ENCODE results near the gene THRSP. TPM values are rescaled to one million over a fixed set of nuclear protein-coding genes. Genes with fewer than 3 reads are reported as not detected.

The THRSP gene
- polyA plus RNA-seq, 1 of the 3 experiments (the other 2 are of a cell fraction): not detected

GRCh38 chr11:78067704-78068103 lies 4.0 kb downstream of the THRSP start:
- Histone ChIP-seq H3K9me2 (no peaks in the 10 kb centered on the region), H3K79me2 (ENCODE audit: insufficient read depth) (peaks cover 30% of the 10 kb centered on the region), H3K4me2 (no peak overlapping the region), H3F3A (replicated peaks; ENCODE audit: insufficient read depth) (no peaks in the 10 kb centered on the region), H3K27me3 (ENCODE audit: insufficient read depth) (no peaks in the 10 kb centered on the region), H3K9ac (no peak overlapping the region), H3K36me3 (replicated peaks in 1 of 2; ENCODE audit: control insufficient read depth in 1 of 2, insufficient read depth in 2 of 2, low read length in 1 of 2) (peaks cover 37 to 41% of the 10 kb centered on the region in 2 experiments), H3K4me1 (ENCODE audit: control insufficient read depth in 1 of 2, insufficient read depth in 2 of 2, low read depth in 1 of 2, low read length in 1 of 2) (peaks cover 0 to 6% of the 10 kb centered on the region in 2 experiments; a peak in 1 of 4 replicates), H3K9me3 (no peaks in the 10 kb centered on the region), H3K27ac (ENCODE audit: low read depth in 2 of 2, low read length in 1 of 2) (no peak overlapping the region), H4K20me1 (ENCODE audit: insufficient read depth) (no peaks in the 10 kb centered on the region), H2AFZ (ENCODE audit: low read depth) (no peak overlapping the region), H3K4me3 (ENCODE audit: low read depth in 2 of 2, low read length in 1 of 2) (no peak overlapping the region)
- TF ChIP-seq JUND (IDR thresholded peaks at IDR 0.05) (no peak), POLR2AphosphoS5 (IDR thresholded peaks at IDR 0.05; ENCODE audit: low read depth, low read length) (no peak), YY1 (IDR thresholded peaks at IDR 0.05; ENCODE audit: low read depth) (no peak), TEAD4 (IDR thresholded peaks at IDR 0.05; ENCODE audit: borderline replicate concordance, insufficient read depth) (no peak), EP300 (IDR thresholded peaks at IDR 0.05; ENCODE audit: borderline replicate concordance in 1 of 2, low read depth in 1 of 2, low read length in 1 of 2) (no peak), RFX5 (IDR thresholded peaks at IDR 0.05; ENCODE audit: low read length) (no peak), TAF1 (IDR thresholded peaks at IDR 0.05; ENCODE audit: borderline replicate concordance, low read depth, low read length) (no peak), GATA2 (CRISPR knock-in tag; IDR thresholded peaks at IDR 0.05) (no peak), USF2 (IDR thresholded peaks at IDR 0.05; ENCODE audit: borderline replicate concordance, low read depth, low read length) (no peak), TCF12 (IDR thresholded peaks at IDR 0.05) (no peak), RXRA (IDR thresholded peaks at IDR 0.05; ENCODE audit: borderline replicate concordance, low read depth) (no peak)
- TF ChIP-seq, protein P1, sequence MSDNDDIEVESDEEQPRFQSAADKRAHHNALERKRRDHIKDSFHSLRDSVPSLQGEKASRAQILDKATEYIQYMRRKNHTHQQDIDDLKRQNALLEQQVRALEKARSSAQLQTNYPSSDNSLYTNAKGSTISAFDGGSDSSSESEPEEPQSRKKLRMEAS (IDR thresholded peaks at IDR 0.05; ENCODE audit: low read depth): no peak
- CTCF ChIA-PET: interaction anchor here (2.1 kb wide), 1 partner anchor 22 kb away, joined by 6 read pairs; no protein-coding TSS in a partner anchor
- WGBS (ENCODE audit: low lambda C conversion rate): 95% methylated on average over 4 of the region's 4 CpGs
- DNase-seq: no peak
- POLR2A ChIA-PET: no interaction called here

- Histone ChIP-seq H3K27me3 (ENCODE audit: insufficient read depth) (no peaks in the 10 kb centered on the region), H3K4me1 (ENCODE audit: control insufficient read depth in 1 of 2, insufficient read depth in 2 of 2, low read depth in 1 of 2, low read length in 1 of 2) (peaks cover 0 to 6% of the 10 kb centered on the region in 2 experiments; a peak in 1 of 4 replicates), H3K9ac (no peak overlapping the region), H3K79me2 (ENCODE audit: insufficient read depth) (peaks cover 48% of the 10 kb centered on the region), H2AFZ (ENCODE audit: low read depth) (no peak overlapping the region), H3K4me2 (no peak overlapping the region), H4K20me1 (ENCODE audit: insufficient read depth) (no peaks in the 10 kb centered on the region), H3K4me3 (ENCODE audit: low read depth in 2 of 2, low read length in 1 of 2) (no peak overlapping the region), H3K9me3 (no peaks in the 10 kb centered on the region), H3K36me3 (replicated peaks in 1 of 2; ENCODE audit: control insufficient read depth in 1 of 2, insufficient read depth in 2 of 2, low read length in 1 of 2) (peaks cover 39 to 48% of the 10 kb centered on the region in 2 experiments), H3F3A (replicated peaks; ENCODE audit: insufficient read depth) (no peaks in the 10 kb centered on the region), H3K27ac (ENCODE audit: low read depth in 2 of 2, low read length in 1 of 2) (no peak overlapping the region), H3K9me2 (no peaks in the 10 kb centered on the region)
- TF ChIP-seq NFIC (IDR thresholded peaks at IDR 0.05; ENCODE audit: borderline replicate concordance) (0 out of 2 replicates have a peak, but pooled peaks have one; percentile 29), FOSL2 (IDR thresholded peaks at IDR 0.05; ENCODE audit: borderline replicate concordance, low read depth) (no peak)
- ChIA-PET POLR2A (no interaction called here), CTCF (interaction anchor here (1.2 to 2.1 kb wide), 2 partner anchors 11 to 24 kb away, joined by 3 to 6 read pairs; partner anchors contain the start of gene NDUFC2)
- 52% methylated on average over 2 of the region's 2 CpGs for WGBS (ENCODE audit: low lambda C conversion rate)
- no peak for DNase-seq
These were observed 5.8 kb downstream of the THRSP start for GRCh38 chr11:78069465-78069864.

All from SK-N-SH (cell line).